Measurements from ENCODE around the gene ORM2. TPM values are rescaled to one million over a fixed set of nuclear protein-coding genes. Genes with fewer than 3 reads are reported as not detected.

The ORM2 gene
- total and polyA plus RNA-seq, 9 of the 15 experiments (the other 6 are each of a cell fraction or from before 2014, with no cell fraction given) = 0.98 TPM; not detected in 8

DNA sequence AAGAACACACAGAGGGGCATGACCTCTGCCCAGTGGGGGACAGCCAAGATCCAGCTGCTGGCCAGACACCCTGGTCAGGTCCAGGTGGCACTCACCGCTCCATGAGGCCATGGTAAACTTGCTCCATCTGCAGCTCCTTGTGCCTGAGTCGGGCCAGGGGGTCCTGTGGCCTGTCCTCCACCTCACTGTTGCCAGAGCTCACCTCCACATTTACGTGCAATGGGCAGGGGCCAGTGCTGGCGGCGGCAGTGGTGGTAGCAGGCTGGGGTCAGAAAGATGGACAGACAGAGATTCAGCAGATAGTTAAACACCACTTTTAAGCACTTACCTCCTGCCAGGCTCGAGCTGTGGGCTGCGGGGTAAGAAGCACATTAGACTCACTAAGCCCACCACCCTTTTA, 30.1 kb downstream of the ORM2 start:
- no peak overlapping the region for H3K27ac ChIP-seq (ENCODE audit: extremely low read depth, low read depth, low read length)
- 72% methylated on average over 7 of the region's 7 CpGs for WGBS (ENCODE audit: insufficient coverage, low coverage, missing lambda C conversion rate)
- CTCF ChIA-PET (ENCODE audit: low intra/inter-chr PET ratio) = no interaction called here
- in situ Hi-C loops (cut with MboI) = no loop called here
- H3K36me3 ChIP-seq (ENCODE audit: control insufficient read depth, insufficient read depth, low read length) = peaks cover 18% of the 10 kb centered on the region; the same call in 2 of the 3 replicates
- TF ChIP-seq EWSR1 (IDR thresholded peaks at IDR 0.05; ENCODE audit: borderline replicate concordance, low read depth, partially characterized antibody) (no peak), SMARCE1 (IDR thresholded peaks at IDR 0.05) (no peak), ZNF12 (CRISPR knock-in tag; IDR thresholded peaks at IDR 0.05) (no peak), ZFPM2 (CRISPR knock-in tag; IDR thresholded peaks at IDR 0.05) (no peak), U2AF1 (optimal IDR thresholded peaks at IDR 0.05; ENCODE audit: low read depth, low read length) (no peak)
- TF ChIP-seq, protein P1, sequence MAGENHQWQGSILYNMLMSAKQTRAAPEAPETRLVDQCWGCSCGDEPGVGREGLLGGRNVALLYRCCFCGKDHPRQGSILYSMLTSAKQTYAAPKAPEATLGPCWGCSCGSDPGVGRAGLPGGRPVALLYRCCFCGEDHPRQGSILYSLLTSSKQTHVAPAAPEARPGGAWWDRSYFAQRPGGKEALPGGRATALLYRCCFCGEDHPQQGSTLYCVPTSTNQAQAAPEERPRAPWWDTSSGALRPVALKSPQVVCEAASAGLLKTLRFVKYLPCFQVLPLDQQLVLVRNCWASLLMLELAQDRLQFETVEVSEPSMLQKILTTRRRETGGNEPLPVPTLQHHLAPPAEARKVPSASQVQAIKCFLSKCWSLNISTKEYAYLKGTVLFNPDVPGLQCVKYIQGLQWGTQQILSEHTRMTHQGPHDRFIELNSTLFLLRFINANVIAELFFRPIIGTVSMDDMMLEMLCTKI (IDR thresholded peaks at IDR 0.05; ENCODE audit: partially characterized antibody) = no peak
- TF ChIP-seq, protein P2, sequence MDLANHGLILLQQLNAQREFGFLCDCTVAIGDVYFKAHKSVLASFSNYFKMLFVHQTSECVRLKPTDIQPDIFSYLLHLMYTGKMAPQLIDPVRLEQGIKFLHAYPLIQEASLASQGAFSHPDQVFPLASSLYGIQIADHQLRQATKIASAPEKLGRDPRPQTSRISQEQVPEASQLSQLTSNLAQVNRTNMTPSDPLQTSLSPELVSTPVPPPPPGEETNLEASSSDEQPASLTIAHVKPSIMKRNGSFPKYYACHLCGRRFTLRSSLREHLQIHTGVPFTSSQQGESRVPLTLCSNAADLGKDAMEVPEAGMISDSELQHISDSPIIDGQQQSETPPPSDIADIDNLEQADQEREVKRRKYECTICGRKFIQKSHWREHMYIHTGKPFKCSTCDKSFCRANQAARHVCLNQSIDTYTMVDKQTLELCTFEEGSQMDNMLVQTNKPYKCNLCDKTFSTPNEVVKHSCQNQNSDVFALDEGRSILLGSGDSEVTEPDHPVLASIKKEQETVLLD (IDR thresholded peaks at IDR 0.05) = no peak
- TF ChIP-seq, protein P3, sequence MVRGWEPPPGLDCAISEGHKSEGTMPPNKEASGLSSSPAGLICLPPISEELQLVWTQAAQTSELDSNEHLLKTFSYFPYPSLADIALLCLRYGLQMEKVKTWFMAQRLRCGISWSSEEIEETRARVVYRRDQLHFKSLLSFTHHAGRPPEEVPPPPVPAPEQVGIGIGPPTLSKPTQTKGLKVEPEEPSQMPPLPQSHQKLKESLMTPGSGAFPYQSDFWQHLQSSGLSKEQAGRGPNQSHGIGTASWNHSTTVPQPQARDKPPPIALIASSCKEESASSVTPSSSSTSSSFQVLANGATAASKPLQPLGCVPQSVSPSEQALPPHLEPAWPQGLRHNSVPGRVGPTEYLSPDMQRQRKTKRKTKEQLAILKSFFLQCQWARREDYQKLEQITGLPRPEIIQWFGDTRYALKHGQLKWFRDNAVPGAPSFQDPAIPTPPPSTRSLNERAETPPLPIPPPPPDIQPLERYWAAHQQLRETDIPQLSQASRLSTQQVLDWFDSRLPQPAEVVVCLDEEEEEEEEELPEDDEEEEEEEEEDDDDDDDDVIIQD (CRISPR knock-in tag; IDR thresholded peaks at IDR 0.05) = no peak
- ATAC-seq (no peak), DNase-seq (ENCODE audit: extremely low read depth in 1 of 4, low spot score in 3 of 4) (no peak), FAIRE-seq (no peak)
- intact Hi-C loops (cut with micrococcal nuclease) = no loop called here
- H3K79me2 ChIP-seq (ENCODE audit: control insufficient read depth, insufficient read depth, low read length) = no peaks in the 10 kb centered on the region
- no peak overlapping the region for H3K4me2 ChIP-seq (ENCODE audit: insufficient read depth, low read length)
- H3K27me3 ChIP-seq (ENCODE audit: control insufficient read depth in 2 of 2, insufficient read depth in 2 of 2, low read length in 2 of 2) = no peaks in the 10 kb centered on the region
- H3K9ac ChIP-seq (ENCODE audit: insufficient read depth in 1 of 2, low read depth in 2 of 2, low read length in 2 of 2) = no peak overlapping the region
- H2AFZ ChIP-seq (ENCODE audit: low read depth, low read length) = no peak overlapping the region
- no peaks in the 10 kb centered on the region for H3K9me3 ChIP-seq (replicated peaks; ENCODE audit: control insufficient read depth, insufficient read depth, low read depth, low read length)
- POLR2A ChIA-PET = no interaction called here
- no TSS peak for BruUV-seq (replicated peaks)
- no peaks in the 10 kb centered on the region for H3K4me1 ChIP-seq (replicated peaks in 1 of 2; ENCODE audit: control insufficient read depth in 2 of 2, insufficient read depth in 2 of 2, low read length in 2 of 2)
- H3K9me1 ChIP-seq (ENCODE audit: control insufficient read depth, insufficient read depth, low read length) = no peaks in the 10 kb centered on the region
- H4K20me1 ChIP-seq (replicated peaks; ENCODE audit: control insufficient read depth, insufficient read depth, low read length) = no peaks in the 10 kb centered on the region
- H3K4me3 ChIP-seq = no peak overlapping the region

All from K562 (cell line).